Neural cell (in vitro differentiated cells): Measurements from ENCODE around the gene CLDN15. TPM values are rescaled to one million over a fixed set of nuclear protein-coding genes. Genes with fewer than 3 reads are reported as not detected.

Experiments
- H2AFZ ChIP-seq: fragments of 200-600, 300-800 bp; sonication (generic), shearing (Covaris generic); 2 replicates; pipeline ENCODE4 v1.6.0; 2014; ENCODE audit warnings: low read depth, mild to moderate bottlenecking, antibody characterized with exemption, low read length, moderate library complexity
- H3F3A ChIP-seq: fragments of 200-600 bp; shearing (Covaris generic); 2 replicates; pipeline ENCODE4 v1.6.1; 2016; ENCODE audit warnings: mild to moderate bottlenecking, moderate library complexity, mixed read lengths, antibody characterized with exemption, low read length; ENCODE audit not compliant: insufficient read depth, poor library complexity, severe bottlenecking
- H3K27ac ChIP-seq: fragments of 200-600, 300-800 bp; sonication (generic), shearing (Covaris generic); 2 replicates; pipeline ENCODE4 v1.5.1; 2014; ENCODE audit warnings: mild to moderate bottlenecking, low read length, moderate library complexity
- H3K27me3 ChIP-seq: fragments of 300-800, 200-600 bp; sonication (generic), shearing (Covaris generic); 2 replicates; pipeline ENCODE4 v1.6.0; 2014; ENCODE audit warnings: mild to moderate bottlenecking, low read depth, low read length, moderate library complexity; ENCODE audit not compliant: insufficient read depth
- H3K36me3 ChIP-seq: fragments of 300-800, 200-600 bp; sonication (generic), shearing (Covaris generic); 2 replicates; pipeline ENCODE4 v1.5.1; 2014; ENCODE audit warnings: mild to moderate bottlenecking, antibody characterized with exemption, low read length, moderate library complexity; ENCODE audit not compliant: insufficient read depth
- H3K4me2 ChIP-seq: fragments of 300-800, 200-600 bp; sonication (generic), shearing (Covaris generic); 2 replicates; pipeline ENCODE4 v1.6.0; 2014; ENCODE audit warnings: mild to moderate bottlenecking, low read length
- H3K4me3 ChIP-seq: fragments of 300-800, 200-600 bp; sonication (generic), shearing (Covaris generic); 2 replicates; pipeline ENCODE4 v1.5.1; 2014; ENCODE audit warnings: mild to moderate bottlenecking, low read length, moderate library complexity
- H3K79me2 ChIP-seq: fragments of 200-600 bp; shearing (Covaris generic); replicated peaks from 2 replicates; pipeline ENCODE4 v1.6.0; 2014; ENCODE audit warnings: mild to moderate bottlenecking, low read length, moderate library complexity; ENCODE audit not compliant: insufficient read depth
- H3K9ac ChIP-seq: fragments of 300-800, 200-600 bp; sonication (generic), shearing (Covaris generic); 2 replicates; pipeline ENCODE4 v1.6.1; 2016; ENCODE audit warnings: mild to moderate bottlenecking, low read length, mixed read lengths
- H3K9me2 ChIP-seq: fragments of 200-600 bp; shearing (Covaris generic); 2 replicates; pipeline ENCODE4 v1.6.1; 2016; ENCODE audit warnings: mild to moderate bottlenecking, low read length, mixed read lengths; ENCODE audit not compliant: insufficient read depth
- H3K9me3 ChIP-seq: fragments of 200-600, 300-800 bp; sonication (generic), shearing (Covaris generic); 2 replicates; pipeline ENCODE4 v1.6.1; 2016; ENCODE audit warnings: mild to moderate bottlenecking, mixed run types, low read length, moderate library complexity, mixed read lengths
- H4K20me1 ChIP-seq: fragments of 200-600 bp; shearing (Covaris generic); 2 replicates; pipeline ENCODE4 v1.6.1; 2016; ENCODE audit warnings: mild to moderate bottlenecking, mixed run types; ENCODE audit not compliant: insufficient read depth
- CTCF ChIP-seq: fragments of 450-650 bp; IDR thresholded peaks from 2 replicates; pipeline ENCODE4 v1.5.1; 2014; ENCODE audit warnings: antibody characterized with exemption, mild to moderate bottlenecking, moderate library complexity; ENCODE audit not compliant: poor library complexity, severe bottlenecking
- EP300 ChIP-seq: fragments of 450-650 bp; conservative IDR thresholded peaks from 2 replicates; pipeline ENCODE4 v1.6.1; 2014; ENCODE audit warnings: antibody characterized with exemption, mild to moderate bottlenecking, moderate library complexity; ENCODE audit not compliant: poor library complexity, severe bottlenecking
- EZH2 ChIP-seq: fragments of 200-600, 300-800 bp; shearing (Covaris generic), sonication (generic); IDR thresholded peaks from 2 replicates; pipeline ENCODE4 v1.6.1; 2014; ENCODE audit warnings: antibody characterized with exemption, low read length, borderline replicate concordance, mild to moderate bottlenecking; ENCODE audit not compliant: insufficient read depth, poor library complexity, severe bottlenecking
- MXI1 ChIP-seq: fragments of 450-650 bp; conservative IDR thresholded peaks from 2 replicates; pipeline ENCODE4 v1.6.1; 2014; ENCODE audit warnings: antibody characterized with exemption, mild to moderate bottlenecking; ENCODE audit not compliant: poor library complexity, severe bottlenecking
- POLR2AphosphoS5 ChIP-seq: IDR thresholded peaks from 2 replicates; pipeline ENCODE4 v1.6.1; 2012
- RAD21 ChIP-seq: fragments of 450-650 bp; conservative IDR thresholded peaks from 2 replicates; pipeline ENCODE4 v1.6.1; 2014; ENCODE audit warnings: antibody characterized with exemption, mild to moderate bottlenecking, moderate library complexity
- REST ChIP-seq: IDR thresholded peaks from 2 replicates; pipeline ENCODE4 v1.6.1; 2012; ENCODE audit warnings: borderline replicate concordance
- SMC3 ChIP-seq: fragments of 450-650 bp; conservative IDR thresholded peaks from 2 replicates; pipeline ENCODE4 v1.6.1; 2014; ENCODE audit warnings: antibody characterized with exemption, mild to moderate bottlenecking, moderate library complexity; ENCODE audit not compliant: poor library complexity
- TAF1 ChIP-seq: IDR thresholded peaks from 2 replicates; pipeline ENCODE4 v1.6.1; 2012; ENCODE audit warnings: low read depth
- polyA plus RNA-seq: library from polyadenylated mRNA; depleted of rRNA; stranded (reverse); fragments of >200 nt; gene quantifications from 2 replicates; pipeline ENCODE4 v1.2.3, GENCODE V29; 2014

The CLDN15 gene
- polyA plus RNA-seq, 1 donor from 2014 or later, result 10.9 TPM

- no peak overlapping the region for H2AFZ ChIP-seq
- peaks cover 22% of the 10 kb centered on the region for H3K79me2 ChIP-seq
- no peak for TF ChIP-seq RAD21
- no peak for TF ChIP-seq TAF1
- no peak for TF ChIP-seq POLR2AphosphoS5
- no peak for TF ChIP-seq MXI1
- TF ChIP-seq SMC3, result no peak
- TF ChIP-seq EZH2, result no peak
- TF ChIP-seq CTCF, result no peak
- TF ChIP-seq REST, result no peak
- TF ChIP-seq EP300, result no peak
- no peak overlapping the region for H3K27ac ChIP-seq
- H3K36me3 ChIP-seq, result no peaks in the 10 kb centered on the region
- no peaks in the 10 kb centered on the region for H3K9me3 ChIP-seq
- H4K20me1 ChIP-seq, result no peaks in the 10 kb centered on the region
- H3K27me3 ChIP-seq, result no peaks in the 10 kb centered on the region
- H3K9ac ChIP-seq, result no peak overlapping the region
- no peaks in the 10 kb centered on the region for H3F3A ChIP-seq
- no peaks in the 10 kb centered on the region for H3K9me2 ChIP-seq
- no peak overlapping the region for H3K4me2 ChIP-seq
- H3K4me3 ChIP-seq, result no peak overlapping the region
Measured at GRCh38 chr7:101220295-101220694, 17.3 kb downstream of the CLDN15 start.

- H3K27ac ChIP-seq, result peak overlapping the region; percentile 74
- no peaks in the 10 kb centered on the region for H3K27me3 ChIP-seq
- H3F3A ChIP-seq, result no peaks in the 10 kb centered on the region
- H3K9me2 ChIP-seq, result no peaks in the 10 kb centered on the region
- H3K36me3 ChIP-seq, result no peaks in the 10 kb centered on the region
- H3K4me3 ChIP-seq, result peak overlapping the region; percentile 94
- H3K4me2 ChIP-seq, result peak overlapping the region; percentile 57
- H3K79me2 ChIP-seq, result peaks cover 22% of the 10 kb centered on the region
- H2AFZ ChIP-seq, result peak overlapping the region; percentile 69
- no peaks in the 10 kb centered on the region for H4K20me1 ChIP-seq
- H3K9ac ChIP-seq, result peak overlapping the region; percentile 53
- TF ChIP-seq TAF1 (no peak), REST (no peak), MXI1 (peak; percentile 22)
- H3K9me3 ChIP-seq, result no peaks in the 10 kb centered on the region
Measured at GRCh38 chr7:101218236-101219125, 19.1 kb downstream of the CLDN15 start.
